Neuronal stem cell (in vitro differentiated cells): ENCODE data around the gene CIBAR2.

Source experiments
- DNase-seq: peaks from one replicate; pipeline ENCODE4 v3.0.0-alpha.2; 2013; ENCODE audit warnings: low spot score
- H2AFZ ChIP-seq: one replicate; pipeline ENCODE4 v1.6.1; 2013; ENCODE audit warnings: mild to moderate bottlenecking, low read length, inconsistent platforms
- H2AK5ac ChIP-seq: 2 replicates; pipeline ENCODE4 v1.6.1; 2013; ENCODE audit warnings: low read depth, mild to moderate bottlenecking, inconsistent platforms, low read length, moderate library complexity, mixed read lengths
- H2BK120ac ChIP-seq: 2 replicates; pipeline ENCODE4 v1.6.1; 2013; ENCODE audit warnings: low read depth, mild to moderate bottlenecking, inconsistent platforms, low read length, moderate library complexity, mixed read lengths
- H2BK12ac ChIP-seq: one replicate; pipeline ENCODE4 v1.6.1; 2013; ENCODE audit warnings: low read length, inconsistent platforms
- H2BK15ac ChIP-seq: 2 replicates; pipeline ENCODE4 v1.6.1; 2013; ENCODE audit warnings: mild to moderate bottlenecking, low read length, inconsistent platforms, mixed read lengths
- H2BK5ac ChIP-seq: one replicate; pipeline ENCODE4 v1.6.1; 2013; ENCODE audit warnings: inconsistent platforms, mild to moderate bottlenecking, low read length, moderate library complexity
- H3K14ac ChIP-seq: one replicate; pipeline ENCODE4 v1.6.1; 2013; ENCODE audit warnings: low read length, inconsistent platforms
- H3K18ac ChIP-seq: 2 replicates; pipeline ENCODE4 v1.6.1; 2013; ENCODE audit warnings: low read length, inconsistent platforms
- H3K23ac ChIP-seq: 2 replicates; pipeline ENCODE4 v1.6.1; 2013; ENCODE audit warnings: low read depth, mild to moderate bottlenecking, mixed read lengths, low read length, inconsistent platforms; ENCODE audit not compliant: poor library complexity
- H3K27ac ChIP-seq: replicated peaks from 3 replicates; pipeline ENCODE4 v1.5.1; 2013; ENCODE audit warnings: low read length, inconsistent platforms
- H3K27me3 ChIP-seq, 3 experiments: 2 replicates each; pipeline ENCODE4 v1.6.1; 2013; ENCODE audit warnings: low read length in 3 of 3, mild to moderate bottlenecking in 2 of 3, inconsistent platforms in 1 of 3, low read depth in 1 of 3, mixed read lengths in 1 of 3, moderate library complexity in 1 of 3; ENCODE audit not compliant: control insufficient read depth in 3 of 3, insufficient read depth in 3 of 3
- H3K36me3 ChIP-seq, 2 donors: replicated peaks in 1 of 2; 2 replicates each; pipeline ENCODE4 v1.6.1; 2013; ENCODE audit warnings: low read length in 2 of 2; ENCODE audit not compliant: control insufficient read depth in 2 of 2, insufficient read depth in 2 of 2
- H3K4ac ChIP-seq: 2 replicates; pipeline ENCODE4 v1.6.1; 2013; ENCODE audit warnings: inconsistent platforms, mild to moderate bottlenecking, low read length, moderate library complexity
- H3K4me1 ChIP-seq, 2 donors: 1 replicate in 1 of 2; 2 replicates in 1 of 2; pipeline ENCODE4 v1.6.1; 2013; ENCODE audit warnings: low read length in 2 of 2, low read depth in 1 of 2; ENCODE audit not compliant: control insufficient read depth in 2 of 2, insufficient read depth in 1 of 2
- H3K4me2 ChIP-seq: one replicate; pipeline ENCODE4 v1.6.1; 2013; ENCODE audit warnings: mild to moderate bottlenecking, low read length, inconsistent platforms; ENCODE audit not compliant: insufficient read depth, poor library complexity, severe bottlenecking
- H3K4me3 ChIP-seq, 2 donors: 2 replicates each; pipeline ENCODE4 v1.5.1; 2013; ENCODE audit warnings: low read length in 2 of 2, mild to moderate bottlenecking in 2 of 2, inconsistent platforms in 1 of 2, moderate library complexity in 1 of 2
- H3K79me1 ChIP-seq: one replicate; pipeline ENCODE4 v1.6.1; 2013; ENCODE audit warnings: low read depth, mild to moderate bottlenecking, inconsistent platforms, low read length, moderate library complexity
- H3K9ac ChIP-seq: one replicate; pipeline ENCODE4 v1.6.1; 2013; ENCODE audit warnings: mild to moderate bottlenecking, low read depth, low read length, inconsistent platforms; ENCODE audit not compliant: poor library complexity
- H3K9me3 ChIP-seq, 2 donors: replicated peaks in 1 of 2; 2 replicates each; pipeline versions ENCODE3 to v1.6.1; 2013; ENCODE audit warnings: low read length in 2 of 2, mild to moderate bottlenecking in 2 of 2, inconsistent platforms in 1 of 2, low read depth in 1 of 2, mixed read lengths in 1 of 2, moderate library complexity in 1 of 2; ENCODE audit not compliant: control insufficient read depth in 2 of 2, insufficient read depth in 1 of 2
- H4K8ac ChIP-seq: one replicate; pipeline ENCODE4 v1.6.1; 2013; ENCODE audit warnings: low read depth, mild to moderate bottlenecking, inconsistent platforms, low read length, moderate library complexity
- H4K91ac ChIP-seq: one replicate; pipeline ENCODE4 v1.6.1; 2013; ENCODE audit warnings: low read length, low read depth, mild to moderate bottlenecking, inconsistent platforms; ENCODE audit not compliant: poor library complexity
- WGBS, 2 donors: extraction: QIAGEN DNeasy Blood & Tissue Kit; methylation state at CpG; one replicate each; pipeline ENCODE4 v1.1.7; 2013; ENCODE audit warnings: missing lambda C conversion rate in 2 of 2, mixed read lengths in 1 of 2; ENCODE audit not compliant: insufficient read length in 2 of 2, insufficient replicate concordance in 1 of 2; ENCODE audit errors: extremely low coverage in 2 of 2; 5-methylcytosine and 5-hydroxymethylcytosine counted together

The CIBAR2 gene

DNA sequence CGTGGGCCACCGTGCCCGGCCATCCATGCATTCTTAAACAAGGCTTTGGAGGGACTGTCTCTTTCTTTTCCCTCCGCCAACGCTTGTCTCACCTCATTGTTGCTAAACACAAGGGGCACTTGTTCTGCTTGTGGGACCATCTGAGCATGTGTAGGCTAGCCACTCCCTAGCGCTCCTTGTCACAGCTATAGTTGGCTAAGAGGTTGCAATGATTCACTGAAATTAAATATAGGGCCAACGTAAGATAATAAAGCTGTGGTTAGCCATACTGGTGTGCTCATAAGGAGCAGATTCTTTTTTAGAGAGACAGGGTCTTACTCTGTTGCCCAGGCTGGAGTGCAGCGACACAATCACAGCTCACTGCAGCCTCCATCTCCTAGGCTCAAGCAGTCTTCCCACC is 43.5 kb downstream of the CIBAR2 start:
- H3K79me1 ChIP-seq: peaks cover 1% of the 10 kb centered on the region
- H3K4me1 ChIP-seq: peaks cover 0 to 7% of the 10 kb centered on the region in 2 donors
- no peak overlapping the region for H2BK15ac ChIP-seq
- H3K23ac ChIP-seq: no peak overlapping the region
- no peak for DNase-seq
- H3K27me3 ChIP-seq: no peaks in the 10 kb centered on the region
- no peak overlapping the region for H3K18ac ChIP-seq
- H3K27ac ChIP-seq: no peak overlapping the region
- no peak overlapping the region for H2BK12ac ChIP-seq
- H2AK5ac ChIP-seq: no peak overlapping the region
- no peak overlapping the region for H3K14ac ChIP-seq
- no peak overlapping the region for H2BK120ac ChIP-seq
- no CpG with 5 or more reads among the region's 8 CpGs for WGBS, 2 donors
- H4K8ac ChIP-seq: no peak overlapping the region
- H3K4me3 ChIP-seq: no peak overlapping the region
- no peak overlapping the region for H3K9ac ChIP-seq
- H3K9me3 ChIP-seq: no peaks in the 10 kb centered on the region
- peaks cover 0 to 1% of the 10 kb centered on the region in 2 donors for H3K36me3 ChIP-seq
- no peak overlapping the region for H3K4ac ChIP-seq
- no peak overlapping the region for H3K4me2 ChIP-seq
- H2AFZ ChIP-seq: no peak overlapping the region
- H4K91ac ChIP-seq: no peak overlapping the region
- H2BK5ac ChIP-seq: no peak overlapping the region

DNA sequence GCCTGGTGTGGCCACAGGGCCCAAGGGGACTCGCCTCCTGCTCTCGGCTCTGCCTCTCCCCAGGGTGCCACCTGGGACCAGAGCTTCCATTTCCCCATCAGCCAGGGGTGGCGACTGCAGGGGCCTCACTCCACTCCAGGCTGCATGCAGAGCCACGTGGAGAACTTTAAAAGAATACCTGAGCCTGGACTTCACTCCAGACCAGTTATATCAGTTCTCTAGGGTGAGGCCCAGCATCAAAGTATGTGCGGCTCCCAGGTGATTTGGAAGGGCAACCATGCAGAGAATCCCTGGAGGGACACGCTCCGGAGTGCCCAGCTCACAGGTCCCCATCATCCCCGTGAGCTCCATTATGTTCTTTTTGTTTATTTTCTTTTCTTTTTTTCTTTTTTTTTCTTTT is 44.8 kb downstream of the CIBAR2 start:
- Histone ChIP-seq H3K4me1 (peaks cover 0 to 9% of the 10 kb centered on the region in 2 donors), H4K8ac (no peak overlapping the region), H3K9ac (peak overlapping the region; percentile 30), H2BK120ac (no peak overlapping the region), H3K4me2 (no peak overlapping the region), H3K27me3 (no peaks in the 10 kb centered on the region), H3K27ac (no peak overlapping the region), H2AFZ (no peak overlapping the region), H2AK5ac (no peak overlapping the region), H3K36me3 (peaks cover 0 to 1% of the 10 kb centered on the region in 2 donors), H3K14ac (peak overlapping the region; percentile 32), H3K9me3 (no peaks in the 10 kb centered on the region), H3K4ac (no peak overlapping the region), H3K18ac (peak overlapping the region; percentile 55), H2BK5ac (no peak overlapping the region), H2BK15ac (no peak overlapping the region), H3K23ac (no peak overlapping the region), H4K91ac (no peak overlapping the region), H3K4me3 (peak overlapping the region in 1 of 2 donors; percentile 40), H2BK12ac (no peak overlapping the region), H3K79me1 (no peaks in the 10 kb centered on the region)
- WGBS, 2 donors: no CpG with 5 or more reads among the region's 8 CpGs
- DNase-seq: no peak

DNA sequence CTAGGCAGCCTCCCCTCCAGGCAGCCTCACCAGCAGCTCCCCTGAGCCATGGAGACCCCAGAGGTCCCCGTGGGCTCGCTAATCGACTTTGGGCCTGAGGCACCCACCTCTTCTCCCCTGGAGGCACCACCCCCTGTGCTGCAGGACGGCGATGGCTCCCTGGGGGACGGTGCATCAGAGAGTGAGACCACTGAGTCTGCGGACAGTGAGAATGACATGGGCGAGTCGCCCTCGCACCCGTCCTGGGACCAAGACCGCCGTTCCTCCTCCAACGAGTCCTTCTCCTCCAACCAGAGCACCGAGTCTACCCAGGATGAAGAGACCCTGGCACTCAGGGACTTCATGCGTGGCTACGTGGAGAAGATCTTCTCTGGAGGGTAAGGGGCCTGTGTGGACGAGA is 45.2 kb downstream of the CIBAR2 start:
- no CpG with 5 or more reads among the region's 18 CpGs for WGBS, 2 donors
- Histone ChIP-seq H3K79me1 (no peaks in the 10 kb centered on the region), H3K9ac (peak overlapping the region; percentile 30), H2BK15ac (no peak overlapping the region), H4K8ac (peak overlapping the region; percentile 29), H3K27ac (no peak overlapping the region), H2BK12ac (no peak overlapping the region), H3K18ac (peak overlapping the region; percentile 55), H2AK5ac (no peak overlapping the region), H3K9me3 (no peaks in the 10 kb centered on the region), H4K91ac (no peak overlapping the region), H3K4me2 (no peak overlapping the region), H3K23ac (no peak overlapping the region), H3K4me1 (peaks cover 0 to 11% of the 10 kb centered on the region in 2 donors), H2BK120ac (no peak overlapping the region), H3K27me3 (no peaks in the 10 kb centered on the region), H3K14ac (peak overlapping the region; percentile 32), H3K4me3 (peak overlapping the region in 1 of 2 donors; percentile 40), H2BK5ac (no peak overlapping the region), H3K4ac (no peak overlapping the region), H3K36me3 (peaks cover 0 to 1% of the 10 kb centered on the region in 2 donors), H2AFZ (no peak overlapping the region)
- no peak for DNase-seq

DNA sequence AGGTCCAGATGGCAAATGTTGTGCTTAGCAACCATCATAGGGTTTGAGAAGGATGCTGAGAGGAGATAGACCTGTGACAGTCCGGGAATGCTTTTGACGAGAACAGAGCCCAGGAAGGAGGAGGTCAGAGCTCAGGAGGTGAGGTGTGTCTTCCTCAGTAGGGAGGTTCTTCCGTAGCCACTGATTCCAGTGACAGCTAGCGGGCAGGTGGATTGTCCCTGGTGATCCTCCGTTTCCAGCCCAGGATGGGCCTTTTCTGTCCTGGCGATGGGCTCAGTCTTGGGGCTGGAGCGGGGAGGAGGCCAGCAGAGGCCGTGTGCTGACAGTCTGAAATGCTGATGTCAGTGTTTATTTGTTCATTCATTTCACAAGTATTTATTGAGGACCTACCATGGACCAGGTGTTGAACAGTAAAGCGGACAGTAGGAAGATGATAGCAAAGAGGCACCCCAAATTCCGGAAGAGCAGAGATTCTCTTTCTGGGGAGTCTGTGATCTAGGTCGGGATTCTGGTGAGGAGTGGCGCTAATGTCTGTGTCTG is 45.9 kb downstream of the CIBAR2 start:
- Histone ChIP-seq H3K36me3 (peaks cover 0 to 1% of the 10 kb centered on the region in 2 donors), H3K9ac (no peak overlapping the region), H3K79me1 (no peaks in the 10 kb centered on the region), H3K4me3 (no peak overlapping the region), H4K91ac (no peak overlapping the region), H4K8ac (peak overlapping the region; percentile 57), H3K23ac (no peak overlapping the region), H3K14ac (peak overlapping the region; percentile 17), H3K9me3 (no peaks in the 10 kb centered on the region), H3K4me1 (peaks cover 0 to 11% of the 10 kb centered on the region in 2 donors), H3K4ac (no peak overlapping the region), H3K18ac (peak overlapping the region; percentile 61), H2BK12ac (no peak overlapping the region), H2AK5ac (peak overlapping the region; percentile 61), H3K27ac (no peak overlapping the region), H3K4me2 (no peak overlapping the region), H2AFZ (no peak overlapping the region), H3K27me3 (no peaks in the 10 kb centered on the region), H2BK120ac (no peak overlapping the region), H2BK15ac (no peak overlapping the region), H2BK5ac (peak overlapping the region; percentile 59)
- no peak for DNase-seq
- no CpG with 5 or more reads among the region's 12 CpGs for WGBS, 2 donors
